GM13976 (cell line): ENCODE data around the gene CADPS.

ENCODE experiments used
- DNase-seq: peaks from one replicate; pipeline ENCODE4 v3.0.0; 2012; ENCODE audit warnings: low spot score
- in situ Hi-C: fragments of 300-500 bp; cut with MboI; formaldehyde crosslinking; loops from one replicate; pipeline ENCODE4 v1.12.0; 2022; ENCODE audit warnings: low sequenced_read_pairs, mixed read lengths, inconsistent platforms; ENCODE audit not compliant: unreplicated experiment
- TF ChIP-seq, protein P1 (sequence below): IDR thresholded peaks from 2 replicates; pipeline ENCODE4 v1.5.1; 2012; ENCODE audit warnings: borderline replicate concordance, mild to moderate bottlenecking; ENCODE audit not compliant: insufficient read depth; ENCODE audit errors: extremely low read depth, missing control alignments, control extremely low read depth

The CADPS gene

DNA sequence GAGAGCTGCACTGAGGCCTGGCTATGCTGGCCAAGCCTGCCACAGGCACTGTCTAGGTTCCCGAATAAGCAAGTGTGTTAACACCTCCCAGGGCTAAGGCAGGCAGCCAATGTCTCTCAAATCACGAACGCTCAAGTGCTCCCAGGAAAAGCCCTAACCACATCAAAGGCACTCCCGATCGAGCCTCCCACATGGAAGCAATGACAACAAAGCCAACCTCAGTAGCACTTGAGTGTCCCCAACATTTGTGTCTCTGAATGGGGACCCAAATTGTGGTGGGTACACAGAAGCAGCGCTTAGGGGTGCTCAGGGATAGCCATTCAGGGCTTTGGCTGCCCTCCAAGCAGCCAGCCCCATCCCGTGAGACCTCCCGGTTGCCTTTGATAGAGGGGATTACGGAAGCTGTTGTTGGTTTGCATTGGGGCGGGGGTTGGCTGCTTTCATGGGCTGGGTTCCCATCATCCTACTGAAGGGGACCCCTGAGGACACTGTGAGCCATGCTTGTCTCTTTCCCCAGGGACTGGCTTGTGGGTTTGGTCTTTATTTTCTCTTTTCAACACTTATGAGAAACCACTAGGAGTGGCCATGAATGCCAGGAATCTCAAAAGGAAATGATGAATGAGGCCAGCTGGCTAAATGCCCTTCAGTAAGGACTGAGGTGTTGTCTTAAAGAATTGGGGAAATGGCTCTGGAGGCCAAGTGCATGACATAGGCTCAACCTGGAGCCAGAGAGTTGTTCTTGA lies 267.8 kb downstream of the CADPS start:
- in situ Hi-C loops: no loop called here
- DNase-seq: no peak
- TF ChIP-seq, protein P1, sequence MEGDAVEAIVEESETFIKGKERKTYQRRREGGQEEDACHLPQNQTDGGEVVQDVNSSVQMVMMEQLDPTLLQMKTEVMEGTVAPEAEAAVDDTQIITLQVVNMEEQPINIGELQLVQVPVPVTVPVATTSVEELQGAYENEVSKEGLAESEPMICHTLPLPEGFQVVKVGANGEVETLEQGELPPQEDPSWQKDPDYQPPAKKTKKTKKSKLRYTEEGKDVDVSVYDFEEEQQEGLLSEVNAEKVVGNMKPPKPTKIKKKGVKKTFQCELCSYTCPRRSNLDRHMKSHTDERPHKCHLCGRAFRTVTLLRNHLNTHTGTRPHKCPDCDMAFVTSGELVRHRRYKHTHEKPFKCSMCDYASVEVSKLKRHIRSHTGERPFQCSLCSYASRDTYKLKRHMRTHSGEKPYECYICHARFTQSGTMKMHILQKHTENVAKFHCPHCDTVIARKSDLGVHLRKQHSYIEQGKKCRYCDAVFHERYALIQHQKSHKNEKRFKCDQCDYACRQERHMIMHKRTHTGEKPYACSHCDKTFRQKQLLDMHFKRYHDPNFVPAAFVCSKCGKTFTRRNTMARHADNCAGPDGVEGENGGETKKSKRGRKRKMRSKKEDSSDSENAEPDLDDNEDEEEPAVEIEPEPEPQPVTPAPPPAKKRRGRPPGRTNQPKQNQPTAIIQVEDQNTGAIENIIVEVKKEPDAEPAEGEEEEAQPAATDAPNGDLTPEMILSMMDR: no peak

DNA sequence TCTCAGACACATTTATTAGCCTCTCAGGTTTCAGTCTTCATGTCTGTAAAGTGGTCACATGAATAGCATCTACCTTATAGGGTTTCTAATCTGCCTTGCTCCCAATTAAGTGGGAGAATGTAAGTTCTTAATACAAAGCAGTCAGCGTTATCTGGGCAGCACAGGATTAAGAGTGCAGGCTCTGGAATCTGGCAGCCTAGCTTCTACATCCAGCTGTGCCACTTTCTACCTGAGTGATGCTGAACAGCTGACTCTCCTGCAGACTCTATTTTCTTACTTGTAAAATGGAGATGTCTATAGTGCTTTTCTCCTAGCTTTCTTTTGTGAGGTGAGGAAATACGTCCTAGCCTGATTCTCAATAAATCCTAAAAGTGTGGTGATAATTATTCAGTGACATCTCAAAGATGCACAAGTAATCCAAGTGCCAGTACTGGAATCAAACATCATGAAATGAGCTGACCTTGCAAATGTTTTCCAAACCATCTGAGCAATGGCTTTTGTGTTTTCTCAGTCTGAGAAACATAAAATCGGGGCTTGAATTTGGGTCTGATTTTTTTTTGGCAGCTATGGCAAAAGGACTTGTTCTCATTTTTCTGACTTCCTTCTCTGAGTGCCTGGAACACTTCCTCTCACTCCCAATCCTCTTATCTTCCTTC lies 269.7 kb downstream of the CADPS start:
- DNase-seq: no peak
- in situ Hi-C loops: no loop called here
- TF ChIP-seq, protein P1: no peak

DNA sequence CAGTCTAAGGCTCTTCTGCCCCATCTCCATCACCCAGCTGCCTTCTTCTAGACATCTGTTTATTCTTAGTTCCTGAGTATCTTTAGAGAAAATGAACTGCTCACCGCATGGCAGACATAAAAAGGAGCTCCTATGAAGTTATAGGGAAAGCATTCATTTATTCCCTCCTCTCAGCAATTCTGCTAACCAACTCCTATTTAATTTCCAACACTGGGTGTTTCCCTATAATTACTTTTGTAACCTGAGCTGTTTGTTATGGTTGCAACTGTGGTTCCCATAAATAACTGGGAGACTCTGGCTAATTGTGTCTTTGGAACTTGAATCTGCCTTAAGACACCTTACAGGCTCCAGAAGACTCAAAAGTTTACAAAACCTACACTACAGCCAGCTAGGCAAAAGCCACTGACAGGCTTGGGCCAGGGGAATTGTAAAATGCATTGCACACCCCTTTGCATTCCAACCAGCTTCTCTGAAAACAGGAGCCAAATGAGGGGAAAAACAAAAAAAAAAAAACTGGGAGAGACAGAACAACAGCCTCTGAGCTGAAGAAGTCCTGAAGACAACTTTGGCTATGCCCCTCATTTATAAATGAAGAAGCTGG lies 270.4 kb downstream of the CADPS start:
- no peak for DNase-seq
- TF ChIP-seq, protein P1: no peak
- in situ Hi-C loops: no loop called here

DNA sequence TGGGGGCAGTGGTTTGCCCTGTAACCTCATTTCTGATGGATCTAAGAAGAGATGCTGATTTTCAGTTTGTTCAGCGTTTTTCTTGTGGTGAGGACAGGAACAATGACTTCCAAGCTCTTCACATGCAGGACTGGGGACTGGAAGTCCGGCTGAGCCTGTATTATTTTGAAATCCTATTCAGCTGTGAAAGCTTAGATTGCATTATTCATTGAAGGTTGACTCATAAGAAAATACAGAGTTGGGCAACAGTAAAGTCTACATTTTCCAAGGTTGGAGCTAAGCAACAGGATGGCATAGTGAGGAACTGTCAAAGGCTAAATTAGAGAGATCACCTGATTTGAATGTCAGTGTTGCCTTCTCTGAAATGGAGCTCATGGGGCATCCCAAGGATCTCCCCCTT lies 270.9 kb downstream of the CADPS start:
- DNase-seq: no peak

DNA sequence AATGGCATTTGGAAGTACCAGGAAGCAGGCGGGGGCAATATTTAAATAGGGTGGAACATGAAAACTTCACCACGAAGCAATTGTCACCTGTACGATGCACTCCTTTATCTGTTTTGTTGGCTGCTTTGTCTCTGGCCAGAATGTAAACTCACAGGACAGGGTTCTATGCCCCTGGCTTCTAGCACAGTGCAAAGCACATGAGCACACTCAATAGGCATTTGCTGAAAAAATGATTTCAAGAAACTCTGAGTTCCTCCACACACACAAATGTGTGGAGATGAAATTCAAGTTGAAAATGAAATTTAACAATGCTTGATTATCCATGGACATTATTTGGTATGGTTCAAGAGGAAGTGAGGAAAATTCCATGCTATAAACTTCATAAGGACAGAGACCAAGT lies 272.2 kb downstream of the CADPS start:
- no peak for DNase-seq
- in situ Hi-C loops: no loop called here
- TF ChIP-seq, protein P1: no peak

More for the DNA sequence above, 270.9 kb downstream of the CADPS start:
- TF ChIP-seq, protein P1: no peak
- in situ Hi-C loops: no loop called here

DNA sequence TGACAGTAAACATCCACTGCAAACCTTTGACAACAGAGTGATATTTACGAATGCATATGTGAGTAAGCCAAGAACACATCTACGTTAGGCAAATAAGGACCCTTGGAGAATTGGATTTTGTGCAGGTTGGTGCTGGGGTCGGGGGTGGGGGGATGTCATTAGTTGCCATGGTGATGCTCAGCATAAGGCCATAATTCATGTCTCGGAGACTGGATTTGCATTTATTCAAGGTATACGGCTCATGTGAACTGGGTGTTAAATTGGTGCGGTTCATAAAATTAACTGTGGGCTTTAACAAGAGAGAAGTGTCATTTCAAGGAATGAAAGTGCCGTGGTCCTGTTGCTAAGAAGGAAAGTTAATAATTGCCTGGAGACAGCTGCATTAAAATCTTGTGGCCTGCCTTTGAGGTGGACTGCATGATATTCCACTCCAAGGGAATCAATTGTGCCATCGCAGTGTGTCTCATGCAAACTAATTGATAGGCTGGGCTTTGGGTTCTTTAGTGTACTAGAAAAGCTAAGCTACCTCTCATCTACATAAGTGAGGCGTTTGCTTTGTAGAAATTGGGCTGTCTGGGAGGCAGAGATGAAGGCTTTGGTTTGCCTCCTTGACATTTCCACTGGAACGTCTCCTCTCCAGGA lies 273.0 kb downstream of the CADPS start:
- no peak for DNase-seq
- in situ Hi-C loops: no loop called here
- TF ChIP-seq, protein P1: no peak
